Activated CD8-positive, alpha-beta T cell treated with anti-CD3 and anti-CD28 coated beads, Interleukin-2, amount 10 ng/mL, durations not matched to agents 7 days and 5 days (primary cell): ENCODE measurements around the gene HHLA2. TPM values are rescaled to one million over a fixed set of nuclear protein-coding genes. Genes with fewer than 3 reads are reported as not detected.

Experiments used
- ATAC-seq: fragments of 150-1000 bp; cut with Tn5 transposase; one replicate; pipeline ENCODE4 v1.10.0; 2021; ENCODE audit warnings: moderate library complexity
- CTCF ChIA-PET: fragments of 350-600 bp; sonication (Branson Sonifier 250); formaldehyde crosslinking; loops from one replicate; lab custom pipeline; 2021; ENCODE audit warnings: antibody characterized with exemption; lab: Charles Lee
- POLR2A ChIA-PET: fragments of 350-600 bp; sonication (Branson Sonifier 250); formaldehyde crosslinking; loops from one replicate; lab custom pipeline; 2021; ENCODE audit warnings: antibody characterized with exemption; lab: Charles Lee
- DNase-seq: peaks from one replicate; pipeline ENCODE4 v3.0.0-alpha.2; 2020
- H3K27ac Mint-ChIP-seq: one replicate; pipeline ENCODE4 v1.8.0; 2021; ENCODE audit warnings: mild to moderate bottlenecking, mixed read lengths
- H3K27me3 Mint-ChIP-seq: one replicate; pipeline ENCODE4 v1.8.0; 2021; ENCODE audit warnings: low read depth, mixed read lengths
- H3K36me3 Mint-ChIP-seq: one replicate; pipeline ENCODE4 v1.8.0; 2021; ENCODE audit warnings: low read depth, mixed read lengths
- H3K4me1 Mint-ChIP-seq: one replicate; pipeline ENCODE4 v1.8.0; 2021; ENCODE audit warnings: low read depth, mixed read lengths
- H3K4me3 Mint-ChIP-seq: one replicate; pipeline ENCODE4 v1.8.0; 2021; ENCODE audit warnings: mild to moderate bottlenecking, mixed read lengths
- H3K9me3 Mint-ChIP-seq: one replicate; pipeline ENCODE4 v1.8.0; 2022; ENCODE audit warnings: mixed read lengths; ENCODE audit not compliant: insufficient read depth
- total RNA-seq, 2 experiments: library from RNA; stranded (reverse); gene quantifications; one replicate each; pipeline ENCODE4 v1.2.3, GENCODE V29; 2021

The HHLA2 gene
- total RNA-seq, 2 experiments from 2014 or later: 3.3 to 3.9 TPM

GRCh38 chr3:108410531-108410984 lies 114.2 kb downstream of the HHLA2 start:
- ChIA-PET POLR2A (no interaction called here), CTCF (interaction anchor here (2.0 kb wide), 1 partner anchor 257 kb away, joined by 9 read pairs; no protein-coding TSS in a partner anchor)
- Mint-ChIP-seq H3K27me3 (peaks cover 5% of the 10 kb centered on the region), H3K9me3 (no peaks in the 10 kb centered on the region), H3K36me3 (no peaks in the 10 kb centered on the region), H3K4me3 (no peak overlapping the region), H3K4me1 (peaks cover 14% of the 10 kb centered on the region), H3K27ac (no peak overlapping the region)
- ATAC-seq: no peak
- no peak for DNase-seq

GRCh38 chr3:108412121-108412750 lies 115.9 kb downstream of the HHLA2 start:
- DNase-seq: no peak
- H3K36me3 Mint-ChIP-seq: no peaks in the 10 kb centered on the region
- no peak overlapping the region for H3K27ac Mint-ChIP-seq
- H3K4me1 Mint-ChIP-seq: peaks cover 4% of the 10 kb centered on the region
- ATAC-seq: no peak
- ChIA-PET POLR2A (no interaction called here), CTCF (interaction anchor here (1.2 kb wide), 1 partner anchor 65 kb away, joined by 5 read pairs; no protein-coding TSS in a partner anchor)
- no peak overlapping the region for H3K4me3 Mint-ChIP-seq
- peaks cover 5% of the 10 kb centered on the region for H3K27me3 Mint-ChIP-seq
- H3K9me3 Mint-ChIP-seq: no peaks in the 10 kb centered on the region

GRCh38 chr3:108414007-108414406 lies 117.7 kb downstream of the HHLA2 start:
- H3K4me1 Mint-ChIP-seq: peaks cover 2% of the 10 kb centered on the region

GRCh38 chr3:108415661-108416060 lies 119.3 kb downstream of the HHLA2 start:
- Mint-ChIP-seq H3K36me3 (no peaks in the 10 kb centered on the region), H3K4me3 (no peak overlapping the region), H3K27me3 (peaks cover 5% of the 10 kb centered on the region), H3K4me1 (peaks cover 2% of the 10 kb centered on the region), H3K27ac (no peak overlapping the region), H3K9me3 (no peaks in the 10 kb centered on the region)
- ChIA-PET POLR2A (no interaction called here), CTCF (no interaction called here)
- DNase-seq: no peak
- no peak for ATAC-seq

More at GRCh38 chr3:108414007-108414406, 117.7 kb downstream of the HHLA2 start:
- Mint-ChIP-seq H3K36me3 (no peaks in the 10 kb centered on the region), H3K27ac (no peak overlapping the region), H3K27me3 (peaks cover 5% of the 10 kb centered on the region), H3K4me3 (no peak overlapping the region), H3K9me3 (no peaks in the 10 kb centered on the region)
- ChIA-PET CTCF (interaction anchor here (0.6 kb wide), 1 partner anchor 340 kb away, joined by 3 read pairs; no protein-coding TSS in a partner anchor), POLR2A (no interaction called here)
- ATAC-seq (no peak), DNase-seq (no peak)

- Mint-ChIP-seq H3K36me3 (no peaks in the 10 kb centered on the region), H3K27ac (no peak overlapping the region), H3K4me3 (no peak overlapping the region), H3K9me3 (no peaks in the 10 kb centered on the region), H3K4me1 (peaks cover 2% of the 10 kb centered on the region), H3K27me3 (peaks cover 5% of the 10 kb centered on the region)
- POLR2A ChIA-PET: no interaction called here
- ATAC-seq (no peak), DNase-seq (no peak)
- CTCF ChIA-PET: no interaction called here
Measured at GRCh38 chr3:108416111-108416869, 119.9 kb downstream of the HHLA2 start.

- Mint-ChIP-seq H3K4me3 (no peak overlapping the region), H3K27me3 (no peaks in the 10 kb centered on the region), H3K4me1 (no peaks in the 10 kb centered on the region), H3K27ac (no peak overlapping the region), H3K36me3 (no peaks in the 10 kb centered on the region), H3K9me3 (no peaks in the 10 kb centered on the region)
- ChIA-PET POLR2A (no interaction called here), CTCF (no interaction called here)
- DNase-seq (no peak), ATAC-seq (no peak)
Measured at GRCh38 chr3:108420926-108421325, 124.6 kb downstream of the HHLA2 start.

Other genes with a start within 250 kb of the HHLA2 start
- gene CD47, start 205.5 kb upstream of the HHLA2 start, total RNA-seq: 100 to 1,000 TPM; 136 to 137 TPM
- 10 to 100 TPM; 23.9 to 25.5 TPM for gene IFT57, start 74.1 kb upstream of the HHLA2 start, total RNA-seq
- under 1 TPM; 0.13 to 0.21 TPM for gene MYH15, start 214.0 kb downstream of the HHLA2 start, total RNA-seq